Measurements from ENCODE around the gene MMP3. TPM values are rescaled to one million over a fixed set of nuclear protein-coding genes. Genes with fewer than 3 reads are reported as not detected.
"Not testable (repeated sequence)": the region's sequence is repeated elsewhere in the genome, so short reads cannot be mapped to it uniquely, and the experiment has no call there.

The MMP3 gene
- total RNA-seq, 1 experiment from 2014 or later, result not detected

DNA sequence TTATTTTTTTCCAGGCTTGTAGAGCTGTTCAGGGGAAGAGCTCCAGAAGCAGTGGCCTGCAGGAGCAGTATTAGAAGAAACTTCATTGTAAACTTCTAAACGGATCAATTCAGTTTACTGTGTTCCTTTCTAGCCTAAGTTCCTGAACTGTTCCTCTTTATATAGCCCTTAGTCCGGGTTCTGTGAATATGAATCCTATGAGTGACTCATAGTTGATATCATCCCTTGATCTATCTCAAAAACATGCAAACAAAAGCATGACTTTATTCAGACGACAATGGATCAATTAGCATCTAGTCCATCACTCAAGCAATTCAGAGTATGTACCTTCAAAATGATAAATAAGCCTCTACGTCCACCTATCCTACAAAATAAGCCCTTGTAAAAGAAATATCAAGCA lies 31.4 kb upstream of the MMP3 start, which contains the start of gene MMP12:
Gene MMP12 (minus strand): TSS at position 131 of the 400 bp plus-strand sequence. CDS start 45 bp downstream, at position 86.
- Histone ChIP-seq H3K9me3 (ENCODE audit: control insufficient read depth, low read depth, low read length) (no peaks in the 10 kb centered on the region), H4K8ac (replicated peaks; ENCODE audit: insufficient read length, low read depth, low read length) (no peak within 1 kb of the TSS), H4K5ac (ENCODE audit: insufficient read length, low read depth, low read length) (no peak within 1 kb of the TSS), H3K9ac (ENCODE audit: extremely low read depth, insufficient read length, low read length) (no peak within 1 kb of the TSS), H2AFZ (ENCODE audit: low read length) (no peak within 1 kb of the TSS), H2BK15ac (ENCODE audit: low read depth, low read length) (no peak within 1 kb of the TSS), H3K23ac (ENCODE audit: insufficient read length, low read depth, low read length) (no peak within 1 kb of the TSS), H3K79me2 (ENCODE audit: insufficient read depth, low read length) (no peaks in the 10 kb centered on the region), H2BK120ac (ENCODE audit: low read depth, low read length, poor library complexity, severe bottlenecking) (no peak within 1 kb of the TSS), H3K23me2 (ENCODE audit: insufficient read length, low read depth, low read length, poor library complexity, severe bottlenecking) (no peaks in the 10 kb centered on the region), H2BK12ac (ENCODE audit: insufficient read length, low read depth, low read length) (no peak within 1 kb of the TSS), H3T11ph (ENCODE audit: low read length) (no peak within 1 kb of the TSS), H3K56ac (ENCODE audit: insufficient read length, low read depth, low read length) (no peak within 1 kb of the TSS), H4K91ac (ENCODE audit: insufficient read length, low read depth, low read length) (no peak within 1 kb of the TSS), H3K14ac (ENCODE audit: insufficient read depth, low read length) (no peak within 1 kb of the TSS), H2BK5ac (ENCODE audit: insufficient read length, low read length) (no peak within 1 kb of the TSS), H2AK5ac (ENCODE audit: insufficient read length, low read length) (no peak within 1 kb of the TSS), H3K27ac (ENCODE audit: insufficient read length, low read depth, low read length) (no peak within 1 kb of the TSS), H3K27me3 (ENCODE audit: insufficient read depth, low read length) (no peaks in the 10 kb centered on the region), H3K18ac (ENCODE audit: insufficient read length, low read depth, low read length) (no peak within 1 kb of the TSS), H2BK20ac (ENCODE audit: low read depth, low read length, poor library complexity, severe bottlenecking) (no peak within 1 kb of the TSS), H3K4me2 (ENCODE audit: insufficient read depth, insufficient read length, low read length) (no peak within 1 kb of the TSS), H3K4ac (ENCODE audit: low read depth, low read length) (no peak within 1 kb of the TSS), H4K20me1 (ENCODE audit: control insufficient read depth, insufficient read depth, insufficient read length) (no peaks in the 10 kb centered on the region), H3K4me1 (ENCODE audit: insufficient read depth, low read length) (no peaks in the 10 kb centered on the region), H3K79me1 (ENCODE audit: insufficient read depth, low read depth, low read length, poor library complexity, severe bottlenecking) (no peaks in the 10 kb centered on the region)
- TF ChIP-seq CTCF (conservative IDR thresholded peaks at IDR 0.05), result no peak
- no peak for DNase-seq
- no peaks in the 10 kb centered on the region for H3K36me3 Mint-ChIP-seq (ENCODE audit: insufficient read depth in 1 of 3, low read depth in 3 of 3)
- WGBS (ENCODE audit: extremely low coverage, insufficient read length, low lambda C conversion rate), result no CpG with 5 or more reads among the region's 4 CpGs
- H3K4me1 Mint-ChIP-seq, result no peaks in the 10 kb centered on the region
- H3K27ac Mint-ChIP-seq, result no peak within 1 kb of the TSS
- H3K27me3 Mint-ChIP-seq (ENCODE audit: low read depth), result no peaks in the 10 kb centered on the region
- H3K9me3 Mint-ChIP-seq, result no peaks in the 10 kb centered on the region; a peak in 1 of 5 replicates
- no peak within 1 kb of the TSS for H3K4me3 Mint-ChIP-seq

DNA sequence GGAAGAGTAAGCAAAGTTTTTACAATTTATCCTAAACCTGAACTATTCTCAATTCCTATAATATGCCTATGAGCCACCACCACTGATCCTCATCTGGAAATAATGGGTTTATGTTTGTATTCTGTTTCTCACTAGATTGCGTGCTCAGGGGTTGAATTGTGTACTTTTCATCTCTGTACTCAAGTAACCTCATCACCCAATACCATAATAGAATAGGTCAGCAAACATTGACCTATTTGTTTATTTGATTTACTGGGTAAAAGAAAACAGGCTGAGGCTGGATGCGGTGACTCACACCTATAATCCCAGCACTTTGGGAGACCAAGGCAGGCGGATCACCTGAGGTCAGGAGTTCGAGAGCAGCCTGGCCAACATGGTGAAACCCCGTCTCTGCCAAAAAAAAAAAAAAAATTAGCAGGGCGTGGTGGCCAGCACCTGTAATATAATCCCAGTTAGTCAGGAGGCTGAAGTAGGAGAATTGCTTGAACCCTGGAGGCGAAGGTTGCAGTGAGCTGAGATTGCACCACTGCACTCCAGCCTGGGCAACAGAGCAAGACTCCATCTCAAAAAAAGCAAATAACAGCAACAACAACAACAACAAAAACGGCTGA lies 26.1 kb upstream of the MMP3 start:
- no CpG with 5 or more reads among the region's 8 CpGs for WGBS (ENCODE audit: extremely low coverage, insufficient read length, low lambda C conversion rate)
- not testable (repeated sequence) for H2AFZ ChIP-seq (ENCODE audit: low read length); H3K4me1 Mint-ChIP-seq; H3T11ph ChIP-seq (ENCODE audit: low read length); H4K20me1 ChIP-seq (ENCODE audit: control insufficient read depth, insufficient read depth, insufficient read length); H2BK15ac ChIP-seq (ENCODE audit: low read depth, low read length); H3K23ac ChIP-seq (ENCODE audit: insufficient read length, low read depth, low read length); H3K36me3 Mint-ChIP-seq (ENCODE audit: insufficient read depth in 1 of 3, low read depth in 3 of 3); H3K79me2 ChIP-seq (ENCODE audit: insufficient read depth, low read length); H3K4me3 Mint-ChIP-seq; H3K18ac ChIP-seq (ENCODE audit: insufficient read length, low read depth, low read length); H2BK12ac ChIP-seq (ENCODE audit: insufficient read length, low read depth, low read length); H3K23me2 ChIP-seq (ENCODE audit: insufficient read length, low read depth, low read length, poor library complexity, severe bottlenecking); H3K9me3 ChIP-seq (ENCODE audit: control insufficient read depth, low read depth, low read length); H2BK120ac ChIP-seq (ENCODE audit: low read depth, low read length, poor library complexity, severe bottlenecking); H3K79me1 ChIP-seq (ENCODE audit: insufficient read depth, low read depth, low read length, poor library complexity, severe bottlenecking); H3K4ac ChIP-seq (ENCODE audit: low read depth, low read length); H3K27me3 Mint-ChIP-seq (ENCODE audit: low read depth); H3K27ac ChIP-seq (ENCODE audit: insufficient read length, low read depth, low read length); H3K14ac ChIP-seq (ENCODE audit: insufficient read depth, low read length); H3K27me3 ChIP-seq (ENCODE audit: insufficient read depth, low read length); H2AK5ac ChIP-seq (ENCODE audit: insufficient read length, low read length); H3K9me3 Mint-ChIP-seq; DNase-seq; H3K9ac ChIP-seq (ENCODE audit: extremely low read depth, insufficient read length, low read length); H4K91ac ChIP-seq (ENCODE audit: insufficient read length, low read depth, low read length); H2BK20ac ChIP-seq (ENCODE audit: low read depth, low read length, poor library complexity, severe bottlenecking); H3K56ac ChIP-seq (ENCODE audit: insufficient read length, low read depth, low read length); H3K4me2 ChIP-seq (ENCODE audit: insufficient read depth, insufficient read length, low read length); H3K27ac Mint-ChIP-seq; H3K4me1 ChIP-seq (ENCODE audit: insufficient read depth, low read length); H4K8ac ChIP-seq (replicated peaks; ENCODE audit: insufficient read length, low read depth, low read length); H4K5ac ChIP-seq (ENCODE audit: insufficient read length, low read depth, low read length); H2BK5ac ChIP-seq (ENCODE audit: insufficient read length, low read length)
